PC-9 (cell line): ENCODE results near the gene GAA.

Experiments used
- EZH2 ChIP-seq: fragments of 200-600 bp; sonication (generic); IDR thresholded peaks from 2 replicates; pipeline ENCODE4 v1.8.0; 2017; ENCODE audit warnings: antibody characterized with exemption, low read depth
- TF ChIP-seq, protein P1 (sequence below): fragments of 200-600 bp; sonication (generic); conservative IDR thresholded peaks from 2 replicates; pipeline ENCODE4 v1.6.1; 2017; ENCODE audit warnings: mixed run types, antibody characterized with exemption, mild to moderate bottlenecking, moderate library complexity

GRCh38 chr17:80064696-80065095 lies 36.7 kb upstream of the GAA start:
- TF ChIP-seq EZH2: no peak
- TF ChIP-seq, protein P1, sequence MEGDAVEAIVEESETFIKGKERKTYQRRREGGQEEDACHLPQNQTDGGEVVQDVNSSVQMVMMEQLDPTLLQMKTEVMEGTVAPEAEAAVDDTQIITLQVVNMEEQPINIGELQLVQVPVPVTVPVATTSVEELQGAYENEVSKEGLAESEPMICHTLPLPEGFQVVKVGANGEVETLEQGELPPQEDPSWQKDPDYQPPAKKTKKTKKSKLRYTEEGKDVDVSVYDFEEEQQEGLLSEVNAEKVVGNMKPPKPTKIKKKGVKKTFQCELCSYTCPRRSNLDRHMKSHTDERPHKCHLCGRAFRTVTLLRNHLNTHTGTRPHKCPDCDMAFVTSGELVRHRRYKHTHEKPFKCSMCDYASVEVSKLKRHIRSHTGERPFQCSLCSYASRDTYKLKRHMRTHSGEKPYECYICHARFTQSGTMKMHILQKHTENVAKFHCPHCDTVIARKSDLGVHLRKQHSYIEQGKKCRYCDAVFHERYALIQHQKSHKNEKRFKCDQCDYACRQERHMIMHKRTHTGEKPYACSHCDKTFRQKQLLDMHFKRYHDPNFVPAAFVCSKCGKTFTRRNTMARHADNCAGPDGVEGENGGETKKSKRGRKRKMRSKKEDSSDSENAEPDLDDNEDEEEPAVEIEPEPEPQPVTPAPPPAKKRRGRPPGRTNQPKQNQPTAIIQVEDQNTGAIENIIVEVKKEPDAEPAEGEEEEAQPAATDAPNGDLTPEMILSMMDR: no peak
